ENCODE measurements around the gene SELL.

GRCh38 chr1:169729991-169730390 is 18.6 kb upstream of the SELL start:
- TF ChIP-seq, protein P1, sequence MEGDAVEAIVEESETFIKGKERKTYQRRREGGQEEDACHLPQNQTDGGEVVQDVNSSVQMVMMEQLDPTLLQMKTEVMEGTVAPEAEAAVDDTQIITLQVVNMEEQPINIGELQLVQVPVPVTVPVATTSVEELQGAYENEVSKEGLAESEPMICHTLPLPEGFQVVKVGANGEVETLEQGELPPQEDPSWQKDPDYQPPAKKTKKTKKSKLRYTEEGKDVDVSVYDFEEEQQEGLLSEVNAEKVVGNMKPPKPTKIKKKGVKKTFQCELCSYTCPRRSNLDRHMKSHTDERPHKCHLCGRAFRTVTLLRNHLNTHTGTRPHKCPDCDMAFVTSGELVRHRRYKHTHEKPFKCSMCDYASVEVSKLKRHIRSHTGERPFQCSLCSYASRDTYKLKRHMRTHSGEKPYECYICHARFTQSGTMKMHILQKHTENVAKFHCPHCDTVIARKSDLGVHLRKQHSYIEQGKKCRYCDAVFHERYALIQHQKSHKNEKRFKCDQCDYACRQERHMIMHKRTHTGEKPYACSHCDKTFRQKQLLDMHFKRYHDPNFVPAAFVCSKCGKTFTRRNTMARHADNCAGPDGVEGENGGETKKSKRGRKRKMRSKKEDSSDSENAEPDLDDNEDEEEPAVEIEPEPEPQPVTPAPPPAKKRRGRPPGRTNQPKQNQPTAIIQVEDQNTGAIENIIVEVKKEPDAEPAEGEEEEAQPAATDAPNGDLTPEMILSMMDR (IDR thresholded peaks at IDR 0.05): no peak
- TF ChIP-seq POLR2AphosphoS5 (IDR thresholded peaks at IDR 0.05): no peak
- TF ChIP-seq EP300 (IDR thresholded peaks at IDR 0.05): no peak
